DMS 273 treated with DMSO at 0.1 percent for 48 hours (cell line): ENCODE measurements around the gene ALDH3B1.
A peak's percentile ranks its signal among the peaks of the same experiment; 100 is the strongest.

Experiments
- DNase-seq: peaks from one replicate; lab custom pipeline; 2025; lab: John Stamatoyannopoulos, UW

ALDH3B1 gene

DNA sequence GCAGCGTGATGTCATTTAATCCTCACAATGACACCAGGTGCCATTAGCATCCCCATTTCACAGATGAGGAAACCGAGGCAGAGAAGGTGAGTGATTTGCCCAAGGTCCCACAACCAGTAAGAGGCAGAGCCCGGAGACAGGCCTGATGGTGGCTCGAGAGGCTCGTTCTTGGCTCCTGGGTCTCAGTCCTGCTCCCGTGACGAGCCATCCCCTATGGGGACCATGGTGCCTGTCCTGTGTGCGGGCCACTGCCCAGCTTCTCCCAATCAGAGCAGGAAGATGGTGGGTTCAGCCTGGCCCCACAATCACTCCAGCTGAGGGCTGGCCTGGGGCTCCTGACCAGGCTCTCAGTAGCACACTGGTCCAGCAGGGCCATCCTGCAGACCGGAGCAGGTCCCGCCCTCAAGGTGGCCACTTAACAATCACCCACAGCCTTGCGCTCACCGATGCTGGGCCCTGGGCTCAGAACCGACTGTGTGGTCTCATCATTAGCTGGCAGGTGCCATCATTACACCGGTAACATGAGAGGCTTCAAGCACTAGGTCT lies 3.6 kb downstream of the ALDH3B1 start:
- no peak for DNase-seq

DNA sequence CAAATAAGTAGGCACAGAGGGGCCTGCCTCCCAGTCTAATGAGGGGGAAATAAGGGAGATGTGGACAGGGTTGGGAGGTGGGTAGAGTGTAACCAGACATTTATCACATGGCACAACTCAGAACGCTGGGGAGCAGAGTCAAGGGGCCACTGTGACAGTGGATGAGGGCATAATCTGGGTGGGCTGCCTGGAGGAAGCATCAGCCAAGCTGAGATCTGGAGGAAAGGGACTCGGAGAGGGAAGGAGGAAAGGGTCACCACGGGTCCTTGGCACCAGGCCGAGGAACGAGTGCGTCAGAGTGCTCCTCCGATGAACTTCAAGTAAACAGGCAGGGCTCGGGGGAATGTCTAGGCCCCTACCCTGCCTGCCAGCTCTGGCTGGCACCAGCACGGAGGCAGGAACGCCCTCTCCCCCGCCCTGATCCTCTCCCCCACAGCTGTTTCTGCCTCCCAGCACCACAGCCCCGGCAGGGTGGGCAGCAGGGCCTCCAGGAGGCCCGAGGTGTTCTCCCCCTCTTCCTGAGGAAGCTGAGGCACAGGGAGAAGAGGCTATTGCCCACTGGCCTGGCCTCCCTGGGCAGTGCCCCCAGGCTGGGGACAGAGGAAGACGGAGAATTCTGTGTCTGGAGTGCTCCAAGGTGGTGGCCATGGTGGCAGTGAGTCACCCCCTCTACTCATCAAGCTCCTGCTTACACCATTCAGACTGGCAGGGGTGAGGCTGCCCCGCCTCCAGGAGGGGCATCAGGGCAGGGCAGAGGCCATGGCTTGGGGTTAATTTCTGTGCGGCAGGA lies 4.2 kb downstream of the ALDH3B1 start:
- DNase-seq: no peak

DNA sequence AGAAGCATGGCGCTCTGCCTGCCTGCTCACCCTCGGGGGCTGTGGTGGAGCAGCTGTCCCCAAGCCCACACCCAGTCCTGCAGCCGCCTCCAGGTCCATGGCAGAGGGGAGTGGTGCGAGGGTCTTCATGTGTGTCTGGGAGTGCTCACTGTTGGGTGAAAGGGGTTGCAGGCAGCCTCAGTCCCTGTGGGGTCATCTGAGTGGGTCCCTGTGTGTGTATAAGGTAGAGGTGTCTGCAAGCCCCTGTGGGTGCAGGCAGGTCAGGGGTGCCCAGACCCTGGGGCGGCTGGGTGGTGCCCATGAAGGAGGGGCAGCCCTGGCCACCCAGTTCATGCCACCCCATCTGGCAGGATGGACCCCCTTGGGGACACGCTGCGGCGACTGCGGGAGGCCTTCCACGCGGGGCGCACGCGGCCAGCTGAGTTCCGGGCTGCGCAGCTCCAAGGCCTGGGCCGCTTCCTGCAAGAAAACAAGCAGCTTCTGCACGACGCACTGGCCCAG lies 4.9 kb downstream of the ALDH3B1 start:
- no peak for DNase-seq

DNA sequence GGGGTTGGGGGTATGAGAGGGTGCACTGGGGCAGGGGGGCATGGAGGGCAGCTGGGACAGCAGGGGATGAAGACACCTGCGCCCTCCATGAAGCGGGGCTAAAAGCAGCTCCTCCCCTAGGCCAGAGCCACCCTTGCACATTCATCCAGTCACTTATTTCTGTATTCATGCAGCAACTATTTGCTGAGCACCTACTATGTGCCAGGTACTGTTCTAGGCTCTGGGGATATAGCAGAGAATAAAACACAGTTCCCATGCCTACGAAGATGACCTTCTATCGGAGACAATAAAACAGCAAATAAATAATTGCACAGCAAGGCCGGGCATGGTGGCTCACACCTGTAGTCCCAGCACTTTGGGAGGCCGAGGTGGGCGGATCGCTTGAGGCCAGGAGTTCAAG lies 5.3 kb downstream of the ALDH3B1 start:
- no peak for DNase-seq

DNA sequence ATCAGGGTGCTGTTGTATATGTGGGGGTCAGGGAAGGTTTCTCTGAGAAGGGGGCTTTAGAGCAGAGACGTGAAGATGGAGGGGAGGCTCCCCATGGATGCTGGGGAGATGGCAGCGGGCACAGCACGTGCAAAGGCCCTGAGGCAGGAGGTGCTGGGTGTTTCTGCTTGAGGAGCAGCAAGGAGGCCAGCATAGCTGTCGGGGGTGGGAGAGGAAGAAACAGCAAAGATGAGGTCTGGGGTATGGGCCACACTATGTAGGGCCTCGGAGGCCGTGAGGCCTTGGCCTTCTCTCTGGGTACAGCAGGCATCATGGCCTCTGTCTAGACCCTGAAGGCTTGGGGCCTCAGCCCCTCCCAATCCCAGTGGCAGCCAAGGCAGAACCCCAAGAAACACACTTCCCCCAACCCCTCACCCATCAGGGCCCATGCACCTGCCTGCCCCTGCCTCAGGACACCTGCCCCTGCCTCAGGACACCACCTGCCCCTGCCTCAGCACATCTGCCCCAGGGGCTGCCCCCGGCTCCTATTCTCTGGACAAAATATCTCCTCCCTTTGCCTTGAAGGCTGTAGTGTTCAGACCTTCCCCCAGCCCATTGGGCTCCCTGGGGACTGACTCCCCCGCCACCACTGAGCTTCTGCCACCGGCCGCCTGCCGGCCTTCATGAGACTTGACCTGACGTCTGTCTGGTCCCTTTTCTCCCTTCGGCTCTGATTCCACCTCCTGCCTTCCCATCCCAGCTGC lies 6.2 kb downstream of the ALDH3B1 start:
- no peak for DNase-seq

DNA sequence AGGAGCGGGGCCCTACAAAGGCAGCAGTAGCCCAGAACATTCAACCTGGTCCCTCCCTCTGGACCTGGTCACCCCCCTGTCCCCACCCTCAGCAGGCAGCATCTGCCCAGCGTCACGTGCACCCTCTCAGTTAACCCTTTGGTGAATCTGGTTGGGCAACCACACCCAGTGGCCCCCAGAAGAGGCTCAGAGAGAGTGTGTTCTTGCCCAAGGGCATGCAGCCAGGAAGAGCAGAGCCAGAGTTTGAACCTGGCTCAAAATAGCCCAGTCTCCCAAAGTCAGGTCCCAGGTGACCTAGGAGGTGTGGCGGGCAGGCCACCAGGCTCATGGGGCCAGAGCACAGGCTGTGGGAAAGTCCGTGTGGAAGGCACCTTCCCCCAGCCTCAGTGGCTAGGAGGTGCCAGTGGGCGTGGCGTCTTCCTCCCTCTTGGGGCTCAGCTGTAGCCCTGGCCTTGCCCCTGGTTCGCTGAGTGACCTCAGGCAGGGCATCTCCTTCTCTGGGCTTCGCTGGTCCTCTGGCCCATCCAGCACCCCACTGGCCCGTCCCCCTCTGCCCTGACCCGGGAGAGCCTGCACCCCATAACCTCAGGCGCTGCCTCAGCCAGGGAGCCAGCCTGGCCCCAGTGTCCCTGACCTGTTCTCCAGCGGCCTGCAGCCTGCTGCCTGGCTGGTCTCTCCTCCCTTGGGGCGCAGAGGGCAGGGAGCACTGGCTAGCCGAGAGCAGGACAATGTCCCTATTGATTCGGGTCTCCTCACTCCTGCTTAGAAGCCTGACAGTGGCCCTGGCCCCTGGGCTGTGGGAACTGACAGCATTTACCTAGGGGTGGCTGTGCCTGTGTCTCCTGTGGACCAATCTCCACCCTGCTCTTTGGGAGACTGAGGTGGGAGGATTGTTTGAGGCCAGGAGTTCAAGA lies 7.0 kb downstream of the ALDH3B1 start:
- DNase-seq: no peak

DNA sequence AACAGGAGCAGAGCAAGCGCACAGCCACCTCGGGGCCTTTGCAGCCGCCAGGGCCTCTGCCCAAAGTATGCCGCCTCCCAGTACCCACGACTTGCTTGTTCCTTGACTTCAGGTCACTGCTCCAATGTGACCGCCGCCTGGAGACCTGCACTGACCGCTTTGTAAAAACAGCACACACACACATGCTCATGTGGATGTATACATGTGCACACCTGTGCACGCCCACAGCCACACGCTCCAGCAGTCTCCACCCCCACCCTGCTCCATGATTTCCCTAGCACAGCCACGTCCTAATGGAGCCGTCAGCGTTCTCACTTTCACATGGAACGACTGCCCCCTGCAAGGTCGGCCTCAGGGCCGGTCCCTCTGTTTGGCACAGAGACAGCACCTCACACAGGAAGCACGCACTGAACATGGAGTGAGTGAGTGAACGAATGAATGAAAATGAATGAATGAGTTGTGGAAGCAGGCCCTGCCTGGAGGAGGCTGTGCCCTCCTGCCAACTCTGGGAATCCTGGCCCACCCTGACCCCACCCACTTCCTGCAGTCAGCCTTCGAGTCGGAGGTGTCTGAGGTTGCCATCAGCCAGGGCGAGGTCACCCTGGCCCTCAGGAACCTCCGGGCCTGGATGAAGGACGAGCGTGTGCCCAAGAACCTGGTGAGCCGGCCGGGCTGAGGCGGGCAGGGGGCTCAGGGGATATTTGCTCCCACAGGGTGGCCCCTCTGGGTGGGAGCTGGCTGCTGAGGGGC lies 8.0 kb downstream of the ALDH3B1 start:
- DNase-seq: no peak

DNA sequence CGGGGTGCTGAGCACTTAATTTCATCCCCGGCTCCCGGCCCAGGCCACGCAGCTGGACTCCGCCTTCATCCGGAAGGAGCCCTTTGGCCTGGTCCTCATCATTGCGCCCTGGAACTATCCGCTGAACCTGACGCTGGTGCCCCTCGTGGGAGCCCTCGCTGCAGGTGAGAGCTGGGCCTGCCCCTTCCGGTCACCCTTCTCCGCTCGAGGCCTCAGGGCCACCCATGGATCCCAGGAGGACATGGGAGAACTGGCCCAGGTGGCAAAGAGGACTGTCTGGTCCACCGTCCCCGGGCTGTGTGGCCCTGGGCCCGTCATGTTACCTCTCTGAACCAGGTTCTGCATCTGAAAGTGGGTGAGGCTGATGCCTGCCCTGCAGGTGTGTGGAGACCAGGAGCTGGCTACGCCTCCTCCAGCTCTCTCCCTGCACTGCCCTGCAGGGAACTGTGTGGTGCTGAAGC lies 8.6 kb downstream of the ALDH3B1 start:
- no peak for DNase-seq

DNA sequence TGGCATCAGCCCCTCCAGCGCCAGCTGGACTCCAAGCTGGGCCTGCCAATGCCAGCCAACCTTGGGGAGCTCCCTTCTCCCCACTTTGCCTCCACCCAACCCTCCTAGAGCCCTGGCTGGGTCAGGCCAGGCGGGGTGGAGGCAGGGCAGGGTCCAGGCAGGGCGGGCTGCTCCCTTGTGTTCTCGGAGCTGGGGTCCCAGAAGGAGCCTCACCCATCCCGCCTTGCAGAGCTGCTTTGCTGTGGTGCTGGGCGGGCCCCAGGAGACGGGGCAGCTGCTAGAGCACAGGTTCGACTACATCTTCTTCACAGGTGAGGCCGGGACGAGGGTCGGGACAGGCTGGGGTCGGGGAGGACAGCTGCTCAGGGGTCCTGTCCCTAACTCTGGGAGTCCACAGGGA lies 9.4 kb downstream of the ALDH3B1 start:
- DNase-seq: no peak

DNA sequence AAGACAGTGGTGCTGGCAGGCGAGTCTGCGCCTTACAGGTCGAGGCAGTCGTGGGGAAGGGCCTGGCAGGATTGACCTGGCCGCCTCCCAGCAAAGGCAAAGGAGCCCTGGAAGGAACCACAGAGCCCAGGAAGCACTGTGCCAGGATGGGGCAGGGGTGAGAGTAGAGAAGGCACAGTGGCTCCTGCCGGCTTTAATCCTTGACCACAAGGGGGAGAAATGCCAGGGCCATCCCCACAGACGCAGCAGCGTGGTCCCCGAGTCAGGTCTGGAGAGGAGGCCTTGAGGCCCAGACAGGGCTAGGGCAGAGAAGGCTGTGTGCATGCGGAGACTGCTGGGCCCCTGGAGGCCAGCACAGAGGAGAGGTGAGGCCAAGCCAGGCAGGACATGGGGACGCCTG lies 10.4 kb downstream of the ALDH3B1 start:
- no peak for DNase-seq

DNA sequence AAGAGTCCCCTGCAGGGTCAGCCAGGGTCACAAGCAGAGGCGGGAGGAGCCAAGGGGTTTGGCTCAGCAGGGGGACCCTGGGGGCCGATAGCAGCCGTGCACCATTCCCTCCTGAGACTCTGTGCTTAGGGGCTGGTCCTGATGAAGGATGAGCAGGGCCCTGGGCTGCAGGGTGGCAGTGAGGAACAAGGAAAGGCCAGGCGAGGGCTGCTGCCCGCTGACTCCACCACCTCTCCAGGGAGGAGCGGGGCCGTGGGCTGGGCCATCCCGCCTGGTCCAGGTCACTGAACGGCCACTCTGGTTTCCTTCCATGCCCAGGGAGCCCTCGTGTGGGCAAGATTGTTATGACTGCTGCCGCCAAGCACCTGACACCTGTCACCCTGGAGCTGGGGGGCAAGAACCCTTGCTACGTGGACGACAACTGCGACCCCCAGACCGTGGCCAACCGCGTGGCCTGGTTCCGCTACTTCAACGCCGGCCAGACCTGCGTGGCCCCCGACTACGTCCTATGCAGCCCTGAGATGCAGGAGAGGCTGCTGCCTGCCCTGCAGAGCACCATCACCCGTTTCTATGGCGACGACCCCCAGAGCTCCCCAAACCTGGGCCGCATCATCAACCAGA lies 11.2 kb downstream of the ALDH3B1 start:
- no peak for DNase-seq

DNA sequence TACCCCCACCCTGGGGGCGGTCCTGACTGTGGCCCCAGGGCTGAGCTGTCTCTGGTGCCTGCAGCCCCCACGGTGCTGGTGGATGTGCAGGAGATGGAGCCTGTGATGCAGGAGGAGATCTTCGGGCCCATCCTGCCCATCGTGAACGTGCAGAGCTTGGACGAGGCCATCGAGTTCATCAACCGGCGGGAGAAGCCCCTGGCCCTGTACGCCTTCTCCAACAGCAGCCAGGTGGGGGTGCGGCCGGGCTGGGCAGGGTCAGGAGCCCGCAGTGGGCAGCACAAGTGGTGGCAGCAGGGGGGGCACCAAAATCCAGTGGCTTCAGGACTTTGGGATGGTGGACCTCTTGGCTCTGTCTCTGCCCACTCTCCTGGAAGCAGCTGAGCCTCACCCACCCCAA lies 12.4 kb downstream of the ALDH3B1 start:
- DNase-seq: no peak

DNA sequence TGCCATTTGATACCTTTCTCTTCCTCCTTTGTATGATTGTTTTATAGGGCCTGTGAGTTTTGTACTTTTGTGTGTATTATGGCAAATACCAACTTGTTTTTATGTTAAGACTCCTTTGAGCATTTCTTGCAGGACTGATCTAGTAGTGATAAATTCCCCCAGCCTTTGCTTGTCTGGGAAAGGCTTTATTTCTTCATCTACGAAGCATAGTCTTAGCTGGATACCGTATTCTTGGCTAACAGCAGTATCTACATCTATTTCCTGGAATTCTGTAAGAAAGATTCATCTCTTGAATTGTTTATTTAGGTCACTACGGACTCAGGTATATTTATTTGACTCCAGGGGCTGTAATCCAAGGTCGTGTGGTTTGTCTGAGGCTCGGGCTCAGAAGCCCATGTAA lies 14.4 kb downstream of the ALDH3B1 start:
- no peak for DNase-seq

DNA sequence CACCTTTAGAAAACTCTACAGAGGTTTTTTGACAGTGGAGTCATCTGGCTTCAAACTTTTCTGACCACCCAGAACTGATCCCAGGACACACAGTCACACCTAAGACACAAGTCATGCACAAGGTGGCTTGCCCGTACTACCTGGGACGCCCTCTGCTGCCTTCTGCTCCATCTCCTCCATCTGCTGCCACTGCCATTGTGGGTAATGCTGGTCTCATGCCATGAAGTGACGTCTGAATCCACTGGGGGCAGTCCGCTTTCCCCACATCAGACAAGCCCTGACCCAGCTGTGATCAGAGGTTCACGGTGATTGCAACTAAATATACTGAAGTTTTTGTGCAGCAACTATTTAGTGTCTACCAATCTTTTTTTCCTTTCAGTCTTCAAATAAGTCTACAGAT lies 14.9 kb downstream of the ALDH3B1 start:
- no peak for DNase-seq

DNA sequence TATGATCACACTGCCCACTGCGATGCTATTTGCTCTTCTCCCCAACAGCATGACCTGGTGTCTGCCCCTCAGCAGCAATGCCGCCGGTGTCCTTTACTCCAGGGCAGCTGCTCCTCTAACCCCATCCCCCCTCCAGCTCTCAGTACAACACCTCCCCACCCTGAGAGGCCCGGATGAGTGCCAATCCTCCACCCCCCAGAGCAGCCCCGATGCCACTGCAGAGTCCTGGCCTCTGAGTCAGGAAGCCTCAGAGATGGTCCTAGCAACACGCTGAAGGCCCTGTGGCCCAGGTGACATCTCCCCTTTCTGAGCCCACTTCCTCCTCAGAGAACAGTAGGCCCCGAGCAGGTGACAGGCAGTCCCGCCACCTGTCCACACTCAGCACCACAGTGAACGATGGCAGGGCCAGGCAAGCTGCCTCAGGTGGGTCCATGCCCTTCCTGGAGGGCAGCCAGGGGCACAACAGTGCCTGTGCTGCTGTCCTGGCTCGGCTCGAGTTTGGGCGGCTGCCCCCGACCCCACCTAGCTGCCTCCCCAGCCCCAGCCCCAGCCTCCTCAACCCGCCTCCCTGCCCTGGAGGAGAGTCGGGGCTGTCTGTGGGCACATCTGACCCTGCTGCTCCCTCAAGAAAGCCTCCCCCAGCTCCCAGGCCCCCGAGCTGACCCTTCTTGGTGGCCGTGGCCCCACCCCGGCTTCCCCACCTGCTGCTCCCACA lies 16.4 kb downstream of the ALDH3B1 start:
- no peak for DNase-seq

DNA sequence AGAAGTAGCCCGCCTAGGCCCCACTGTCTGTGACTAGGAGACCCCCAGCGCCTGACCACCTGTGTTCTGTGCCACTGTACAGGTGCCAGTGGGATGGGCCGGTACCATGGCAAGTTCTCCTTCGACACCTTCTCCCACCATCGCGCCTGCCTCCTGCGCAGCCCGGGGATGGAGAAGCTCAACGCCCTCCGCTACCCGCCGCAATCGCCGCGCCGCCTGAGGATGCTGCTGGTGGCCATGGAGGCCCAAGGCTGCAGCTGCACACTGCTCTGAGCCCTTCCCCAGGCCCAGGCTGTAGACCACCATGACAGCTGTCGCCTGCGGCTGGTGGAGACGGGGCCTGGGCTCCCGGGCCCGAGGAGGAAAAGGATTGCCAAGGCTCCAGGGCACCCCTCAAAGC lies 17.5 kb downstream of the ALDH3B1 start:
- no peak for DNase-seq

DNA sequence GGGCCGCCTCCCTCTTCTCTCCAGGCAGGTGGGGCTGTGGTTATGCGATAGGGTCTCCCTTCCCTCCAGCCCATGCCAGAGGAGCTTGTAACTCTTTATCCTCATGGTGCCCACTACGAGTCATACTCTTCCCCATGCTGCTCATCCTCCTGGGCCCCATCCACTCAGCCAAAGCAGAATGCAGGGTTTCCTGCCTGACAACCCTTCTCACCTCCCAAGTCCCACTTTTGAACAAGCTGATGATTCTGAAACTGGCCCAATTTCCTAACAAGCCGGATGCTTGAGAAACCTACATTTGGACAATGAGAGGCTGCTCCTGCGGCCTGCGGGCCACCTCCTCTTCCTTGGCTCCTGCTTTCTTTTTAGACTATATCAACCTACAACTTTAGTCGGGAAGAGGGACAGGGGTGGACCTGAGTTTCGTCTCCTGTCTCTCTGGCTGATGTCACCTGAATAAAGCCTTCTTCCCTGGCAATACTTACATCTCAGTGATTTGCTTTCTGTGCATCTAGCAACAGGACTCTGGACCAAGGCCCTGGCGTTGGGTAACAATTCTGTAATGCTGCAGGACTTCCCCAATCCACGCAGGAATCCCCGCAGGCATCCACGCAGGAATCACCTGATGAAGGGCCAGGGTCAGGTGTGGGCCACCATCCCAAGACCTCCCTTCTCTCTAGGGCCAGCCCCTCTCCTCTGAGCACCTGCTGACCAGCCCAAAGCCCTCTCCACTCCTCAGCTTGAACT lies 18.8 kb downstream of the ALDH3B1 start:
- DNase-seq: no peak

DNA sequence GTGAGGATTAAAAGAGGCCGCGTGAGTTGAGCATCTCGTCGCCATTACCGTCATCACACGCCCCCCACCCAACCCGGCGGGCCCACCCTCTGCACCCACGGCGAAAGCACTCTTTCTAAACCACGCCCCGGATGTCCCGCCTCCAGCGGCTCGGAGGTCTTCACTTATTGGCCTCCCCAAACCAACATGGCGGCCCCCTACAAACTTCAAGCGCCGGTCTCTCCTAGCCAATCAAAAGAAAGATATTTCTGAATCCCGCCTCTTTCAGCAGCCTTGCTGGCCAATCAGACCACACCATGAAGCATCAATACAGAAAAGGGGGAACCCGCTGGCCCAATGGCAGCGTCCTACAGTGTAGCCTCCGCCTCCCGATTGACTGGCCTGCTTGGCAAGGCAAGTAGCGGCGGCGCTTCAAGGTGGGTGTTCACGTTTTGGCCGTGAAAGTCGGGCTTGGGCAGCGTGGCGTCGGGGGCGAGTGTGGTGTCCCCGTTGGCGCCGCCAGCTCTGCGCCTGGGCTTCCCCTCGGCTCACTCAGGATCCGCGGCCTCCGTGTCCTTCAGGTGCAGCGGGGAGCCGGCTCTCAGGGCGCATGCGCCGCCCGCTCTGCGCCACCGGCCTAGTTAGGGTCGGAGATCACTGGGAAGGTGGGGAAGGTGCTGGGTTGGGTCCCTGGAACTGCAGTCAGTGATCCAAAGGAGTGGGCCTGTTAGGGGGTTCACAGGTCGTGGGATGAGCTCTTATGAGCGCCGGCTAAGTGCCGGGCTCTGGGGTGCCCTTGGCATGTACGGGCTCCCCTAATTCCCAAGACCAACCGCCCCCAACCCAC lies 20.4 kb downstream of the ALDH3B1 start, which contains the start of gene NDUFS8:
NDUFS8 (plus strand) TSS at position 364 of the 826 bp plus-strand sequence. CDS start 1,471 bp downstream, outside the sequence.
- peak; percentile 97 for DNase-seq
